Stimulated activated CD4-positive, alpha-beta T cell treated with anti-CD3 and anti-CD28 coated beads, TNF-alpha, amount 100 ng/mL, for 4 hours (primary cell): ENCODE measurements around the gene COMTD1.

ENCODE experiments used
- DNase-seq, 3 experiments: peaks; one replicate each; pipeline ENCODE4 v3.0.0-alpha.2; 2020; ENCODE audit warnings: low read depth in 3 of 3

Gene COMTD1

DNA sequence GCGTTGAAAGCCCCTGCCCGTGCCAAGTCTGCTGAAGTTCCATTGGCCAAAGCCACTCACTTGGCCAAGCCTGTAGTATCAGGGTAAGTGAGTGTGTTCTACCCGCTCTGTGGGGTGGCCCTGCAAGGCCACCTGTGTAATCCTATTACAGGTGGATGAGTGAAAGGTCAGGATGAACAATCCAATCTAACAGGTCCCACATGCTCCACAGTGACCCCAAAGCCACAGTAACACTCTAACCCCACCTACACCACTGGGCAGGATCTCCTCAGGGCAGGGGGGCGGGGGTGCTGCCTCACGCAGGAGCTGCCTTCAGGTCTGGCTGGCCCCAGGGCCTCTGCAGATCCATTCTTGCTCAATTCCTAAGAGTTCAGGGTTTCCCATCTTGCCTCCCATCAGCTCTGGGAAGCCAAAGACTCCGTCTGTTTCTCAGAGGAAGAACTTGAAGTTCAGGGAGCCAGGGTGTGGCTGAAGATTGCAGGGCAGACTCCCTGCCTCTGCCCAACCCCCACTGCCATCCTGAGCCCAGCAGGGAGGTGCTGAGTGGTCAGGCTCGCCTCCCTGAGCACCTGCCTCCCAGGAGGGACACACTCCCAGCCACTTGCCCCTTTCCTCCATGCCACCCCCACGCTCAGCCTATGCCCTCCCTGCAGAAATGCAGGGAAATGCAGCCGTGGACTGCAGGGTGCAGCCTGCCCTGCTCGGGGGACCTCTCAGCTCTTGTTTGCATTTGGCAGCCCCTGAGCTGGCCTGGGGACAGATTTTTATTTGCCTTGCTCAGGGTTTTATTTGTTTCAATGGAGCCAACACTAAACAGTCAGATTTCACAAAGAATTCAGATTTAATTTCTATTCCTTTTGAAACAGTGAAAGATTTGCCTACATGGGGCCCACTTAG, 9.8 kb upstream of the COMTD1 start:
- no peak for DNase-seq

DNA sequence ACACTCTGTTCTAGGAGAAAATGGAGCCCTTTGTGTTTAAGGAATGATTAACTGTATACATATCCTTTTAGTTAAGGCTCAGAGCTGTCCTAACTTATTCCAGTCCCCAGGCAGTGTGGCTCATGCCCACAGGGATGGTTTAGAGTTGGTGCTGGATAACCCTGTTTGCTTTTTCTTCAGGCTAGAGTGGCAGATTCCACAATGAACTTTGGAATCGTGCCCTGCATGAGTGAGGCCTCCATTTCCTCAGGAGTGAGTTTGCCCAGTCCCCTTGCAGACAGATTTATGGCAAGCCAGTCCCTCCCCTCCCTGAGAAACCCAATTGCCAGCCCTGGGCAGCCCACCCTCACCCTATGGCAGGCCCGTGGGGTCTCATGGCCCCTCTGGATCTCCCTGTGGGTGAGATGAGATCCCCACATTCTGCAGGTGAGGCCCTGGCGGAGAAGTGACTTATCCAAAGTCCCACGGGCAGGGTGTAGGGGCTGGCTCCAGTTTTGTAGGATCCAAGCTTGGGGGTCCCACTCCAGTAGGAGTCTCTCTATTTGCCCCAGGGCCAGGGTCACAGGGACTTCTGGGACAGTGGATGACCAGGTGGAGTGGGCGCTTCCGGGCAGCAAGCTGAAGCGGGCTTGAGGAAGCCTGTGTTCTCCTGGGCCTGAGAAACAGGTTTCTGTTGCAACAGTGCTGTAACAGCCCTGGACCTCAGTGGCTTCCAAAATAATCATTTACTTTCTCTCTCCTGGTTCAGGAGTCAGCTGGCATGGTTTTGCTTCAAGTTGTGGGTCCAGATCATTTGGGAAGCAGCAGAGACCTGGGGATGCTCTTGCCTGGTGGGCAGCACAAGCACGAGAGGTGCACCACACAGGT, 9.0 kb upstream of the COMTD1 start:
- DNase-seq, result no peak

DNA sequence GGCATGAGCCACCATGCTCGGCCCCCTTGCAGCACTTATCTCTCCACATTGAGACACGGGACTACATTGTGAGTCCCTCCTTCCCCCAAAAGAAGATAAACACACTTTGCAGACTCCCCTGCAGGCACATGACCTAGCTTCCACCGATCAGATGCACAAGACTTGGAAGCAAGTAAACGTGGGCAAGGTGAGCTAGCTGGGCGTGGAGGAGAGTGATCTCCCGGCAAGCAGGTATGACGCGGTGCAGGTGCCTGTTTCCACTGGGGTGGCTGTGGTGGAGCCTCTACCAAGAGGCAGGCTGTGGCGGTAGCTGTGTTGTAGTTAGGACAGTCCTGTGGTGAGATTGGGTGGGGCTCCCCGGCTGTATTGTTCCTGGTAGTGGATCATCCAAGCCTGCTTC, 7.7 kb upstream of the COMTD1 start:
- DNase-seq, result no peak

DNA sequence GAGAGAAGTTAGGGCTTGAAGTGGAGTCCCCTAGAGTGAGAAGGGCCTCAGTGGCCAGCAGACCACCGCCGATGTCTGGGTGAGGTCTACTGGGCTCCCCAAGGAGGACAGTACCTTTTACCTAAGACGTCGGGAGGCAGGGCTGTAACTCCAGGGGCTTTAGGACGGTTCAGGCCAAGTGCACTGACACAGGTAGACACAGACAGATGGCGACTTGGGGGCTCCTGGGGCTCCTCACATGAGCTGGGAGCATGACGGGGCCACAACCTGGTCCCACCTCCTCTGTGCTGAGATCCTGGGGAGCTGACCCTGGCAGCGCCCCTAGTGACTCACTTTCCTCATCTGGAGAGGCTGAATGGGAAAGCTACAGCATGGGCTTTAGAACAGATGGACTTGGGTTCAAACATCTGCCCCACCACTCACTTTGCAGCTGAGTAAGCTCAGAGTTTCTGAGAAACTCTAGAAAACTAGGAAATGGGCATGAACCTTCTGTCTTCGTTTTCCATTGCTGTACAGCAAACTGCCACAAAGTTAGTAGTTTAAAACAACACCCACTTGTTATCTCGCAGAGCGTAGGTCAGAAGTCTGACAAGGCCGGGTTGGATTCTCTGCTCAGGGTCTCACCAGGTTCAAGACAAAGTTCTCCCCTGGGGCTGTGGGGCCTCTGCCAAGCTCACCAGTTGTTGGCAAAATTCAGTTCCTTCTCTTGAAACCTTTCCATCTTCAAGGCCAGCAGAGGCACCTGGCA, 4.7 kb upstream of the COMTD1 start:
- no peak for DNase-seq

DNA sequence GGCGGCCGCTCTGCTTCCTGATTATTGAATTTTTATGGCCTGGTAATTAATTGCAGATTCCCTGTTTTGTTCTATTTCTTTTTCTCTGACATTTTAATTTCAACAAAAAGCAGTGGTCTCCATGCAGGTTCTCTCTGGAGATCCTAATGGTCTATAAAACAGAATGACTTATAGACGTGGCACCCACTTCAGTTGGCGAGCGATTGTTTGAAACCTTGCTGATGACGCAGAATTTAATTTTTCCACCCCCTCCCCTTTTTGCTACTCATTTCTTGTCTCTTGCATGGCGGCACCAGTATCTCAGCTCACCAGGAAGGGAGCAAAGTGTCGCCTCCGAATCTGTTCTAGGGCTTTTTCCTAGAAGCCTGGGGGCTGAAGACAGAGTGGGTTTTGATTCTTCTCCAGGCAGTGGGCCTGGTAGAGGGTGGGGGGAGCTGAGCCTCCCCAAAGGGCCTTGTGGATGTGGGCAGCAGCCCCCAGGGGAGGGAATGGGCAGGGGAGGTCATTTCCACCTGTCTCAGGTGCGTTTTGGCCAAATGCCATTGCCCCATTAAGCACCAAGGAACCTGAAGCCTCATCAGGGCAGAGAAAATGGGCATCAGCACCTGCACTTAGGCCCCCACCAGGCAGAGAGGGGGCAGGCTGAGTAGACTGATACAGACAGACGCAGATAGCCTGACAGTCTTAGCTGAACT, 3.5 kb upstream of the COMTD1 start:
- no peak for DNase-seq

DNA sequence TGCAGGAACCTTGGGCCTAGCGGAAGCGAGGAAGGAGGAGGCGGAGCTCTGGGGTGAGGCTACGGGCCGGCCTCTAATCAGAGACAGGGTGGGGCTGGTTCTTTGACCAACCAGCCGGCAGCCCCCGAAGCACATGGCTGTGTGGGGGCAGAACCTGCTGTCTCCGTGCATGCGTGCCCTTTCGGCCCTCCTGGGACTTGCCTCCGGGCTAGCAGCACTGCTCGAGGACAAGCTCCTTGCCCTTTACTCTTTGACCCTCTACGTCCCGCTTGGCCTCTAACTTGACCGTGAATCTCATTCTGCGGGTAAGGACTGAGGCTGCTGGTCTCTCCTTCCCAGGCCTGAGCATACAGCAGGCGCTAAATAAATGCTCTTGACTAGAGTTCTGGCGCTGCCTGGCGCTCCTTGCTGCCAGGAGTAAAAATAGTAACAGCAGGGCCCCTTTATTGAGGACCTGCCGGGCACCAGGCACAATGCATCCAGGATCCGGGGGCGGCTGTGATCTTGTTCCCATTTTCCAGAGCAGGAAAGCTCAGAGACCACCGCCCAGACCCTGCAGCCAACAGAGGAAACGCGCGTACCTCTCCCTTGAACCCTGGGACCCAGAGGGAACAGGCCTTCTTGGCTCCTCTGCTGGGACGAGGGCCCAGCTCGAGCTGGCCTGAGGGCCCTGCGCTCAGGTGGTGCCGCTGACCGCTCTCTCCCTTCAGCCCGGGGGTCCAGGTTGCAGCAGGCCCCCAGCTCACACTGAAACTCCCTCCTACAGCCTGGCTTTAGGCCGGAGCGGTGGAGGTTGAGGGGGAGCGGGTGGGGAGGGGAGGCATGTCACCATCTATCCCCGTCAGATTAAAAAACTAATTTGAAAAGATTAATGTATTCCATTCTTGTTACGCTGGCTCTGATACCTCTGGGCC, 2.7 kb upstream of the COMTD1 start:
- no peak for DNase-seq

DNA sequence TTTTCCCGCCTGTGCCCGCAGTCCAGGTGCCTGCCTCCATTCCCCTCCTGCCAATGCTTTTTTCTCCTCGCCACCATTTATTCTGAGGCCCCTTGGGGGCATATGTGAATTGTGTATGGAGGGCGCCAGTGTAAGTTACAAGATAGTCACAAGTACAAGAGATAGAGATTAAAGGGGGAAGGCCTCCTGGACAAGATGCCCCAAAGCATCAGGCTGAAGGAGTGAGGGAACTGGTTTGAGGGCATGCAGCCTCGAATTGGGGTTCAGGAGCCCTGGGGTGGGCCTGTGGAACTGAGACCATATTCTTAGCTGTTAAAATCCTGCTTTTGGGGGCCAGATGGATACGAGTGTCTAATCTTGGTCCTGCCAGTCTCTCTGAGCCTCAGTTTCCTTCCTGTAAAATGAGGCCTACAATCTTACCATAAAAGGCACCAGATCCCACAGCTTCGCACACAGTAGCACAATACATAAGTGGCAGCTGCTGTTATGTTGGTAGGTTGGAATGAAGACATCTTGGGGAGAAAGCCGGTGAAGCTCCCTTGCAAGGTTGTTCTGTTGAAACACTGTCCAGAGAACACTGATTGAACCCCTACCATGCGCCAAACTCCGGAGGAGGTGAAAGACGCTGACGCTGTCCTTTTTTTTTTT, 545 bp upstream of the COMTD1 start:
- no peak for DNase-seq

DNA sequence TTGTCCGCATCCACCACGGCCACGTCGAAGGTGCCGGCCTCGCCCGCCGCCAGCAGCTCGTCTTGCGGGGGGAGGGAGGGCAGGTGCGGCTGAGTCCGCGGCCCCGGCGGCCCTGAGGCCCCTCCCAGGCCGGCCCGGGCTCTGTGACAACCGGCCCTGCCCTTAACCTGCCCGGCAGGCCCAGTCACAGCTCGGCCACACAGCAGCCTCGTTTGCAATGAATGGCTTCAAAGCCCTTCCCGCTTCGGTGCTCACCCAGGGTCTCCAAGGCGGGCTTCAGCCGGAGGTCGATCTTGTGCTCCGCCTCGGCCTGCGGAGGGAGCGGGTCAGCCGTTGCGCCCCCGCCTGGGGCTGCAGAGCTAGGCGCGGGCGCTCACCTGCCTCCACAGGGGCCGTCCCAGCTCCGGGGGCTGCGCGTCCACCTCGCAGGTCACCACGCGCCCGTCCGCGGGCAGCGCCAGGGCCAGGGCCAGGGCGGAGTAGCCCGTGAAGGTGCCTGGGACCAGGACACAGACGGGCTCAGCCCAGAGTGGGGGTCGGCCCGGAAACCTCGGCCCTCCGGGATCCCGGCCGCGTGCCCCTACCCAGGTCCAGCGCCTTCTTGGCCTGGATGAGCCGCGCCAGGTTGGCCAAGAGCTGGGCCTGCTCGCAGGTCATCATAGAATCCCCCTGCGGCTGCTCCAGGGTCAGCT, 928 bp downstream of the COMTD1 start:
- DNase-seq, result peak in 2 of 3 experiments; percentile 18 to 23

DNA sequence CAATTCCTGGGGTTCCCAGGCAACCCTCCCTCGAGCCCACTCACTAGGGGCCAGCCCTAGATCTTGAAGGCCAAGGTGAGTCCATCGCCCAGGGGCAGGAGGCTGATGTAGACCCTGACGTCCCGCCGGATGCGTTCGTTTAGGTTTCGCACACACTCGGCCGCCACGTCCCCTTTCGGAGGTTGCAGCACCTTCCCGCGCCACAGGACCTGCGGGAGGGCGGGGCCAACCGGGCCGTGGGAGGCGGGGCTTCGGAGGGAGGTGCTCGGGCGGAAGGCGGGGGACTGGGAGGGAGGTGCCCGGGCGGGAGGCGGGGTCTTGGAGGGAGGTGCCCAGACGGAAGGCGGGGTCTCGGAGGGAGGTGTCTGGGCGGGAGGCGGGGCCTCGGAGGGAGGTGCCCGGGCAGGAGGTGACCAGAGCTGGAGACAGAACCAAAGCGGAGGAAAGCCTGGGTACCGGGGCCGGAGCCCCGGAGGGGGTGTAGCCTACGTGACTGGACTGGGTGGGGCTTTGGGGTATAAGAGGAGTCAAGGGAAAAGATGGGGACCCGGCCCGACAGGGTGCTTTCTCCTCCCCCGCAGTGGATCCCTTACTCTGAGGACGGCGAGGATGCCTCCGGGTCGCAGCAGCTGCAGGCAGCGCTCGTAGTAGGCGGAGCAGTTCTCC, 1.6 kb downstream of the COMTD1 start:
- peak; percentile 96 to 98 (median 97) for DNase-seq

DNA sequence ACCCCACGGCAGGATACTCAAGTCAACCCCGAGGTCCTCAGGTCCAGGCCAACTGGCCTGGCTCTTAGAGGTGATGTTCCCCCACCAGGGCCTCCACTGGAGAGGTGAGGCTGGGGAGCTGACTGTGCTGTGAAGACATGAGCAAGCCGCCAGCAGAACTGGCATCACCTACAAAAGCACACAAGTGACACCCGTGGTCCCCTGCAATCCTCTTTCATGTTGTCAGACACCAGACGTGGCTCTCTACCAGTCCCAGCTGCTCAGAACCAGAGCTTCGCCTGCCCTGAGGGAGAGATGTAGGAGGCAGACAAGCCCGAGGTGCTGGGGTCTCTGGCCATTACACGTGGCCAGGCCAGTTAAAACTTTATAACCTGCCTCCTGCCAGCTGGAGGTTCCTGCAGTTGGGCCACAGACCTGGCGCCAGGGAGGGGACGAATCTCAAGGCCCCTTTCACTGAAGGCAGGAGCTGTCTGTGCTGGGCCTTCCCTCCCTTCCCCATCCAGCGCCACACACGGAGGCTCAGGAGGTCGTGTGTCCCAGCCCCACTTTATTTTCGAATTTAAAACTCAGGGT, 2.2 kb downstream of the COMTD1 start:
- DNase-seq, result no peak

DNA sequence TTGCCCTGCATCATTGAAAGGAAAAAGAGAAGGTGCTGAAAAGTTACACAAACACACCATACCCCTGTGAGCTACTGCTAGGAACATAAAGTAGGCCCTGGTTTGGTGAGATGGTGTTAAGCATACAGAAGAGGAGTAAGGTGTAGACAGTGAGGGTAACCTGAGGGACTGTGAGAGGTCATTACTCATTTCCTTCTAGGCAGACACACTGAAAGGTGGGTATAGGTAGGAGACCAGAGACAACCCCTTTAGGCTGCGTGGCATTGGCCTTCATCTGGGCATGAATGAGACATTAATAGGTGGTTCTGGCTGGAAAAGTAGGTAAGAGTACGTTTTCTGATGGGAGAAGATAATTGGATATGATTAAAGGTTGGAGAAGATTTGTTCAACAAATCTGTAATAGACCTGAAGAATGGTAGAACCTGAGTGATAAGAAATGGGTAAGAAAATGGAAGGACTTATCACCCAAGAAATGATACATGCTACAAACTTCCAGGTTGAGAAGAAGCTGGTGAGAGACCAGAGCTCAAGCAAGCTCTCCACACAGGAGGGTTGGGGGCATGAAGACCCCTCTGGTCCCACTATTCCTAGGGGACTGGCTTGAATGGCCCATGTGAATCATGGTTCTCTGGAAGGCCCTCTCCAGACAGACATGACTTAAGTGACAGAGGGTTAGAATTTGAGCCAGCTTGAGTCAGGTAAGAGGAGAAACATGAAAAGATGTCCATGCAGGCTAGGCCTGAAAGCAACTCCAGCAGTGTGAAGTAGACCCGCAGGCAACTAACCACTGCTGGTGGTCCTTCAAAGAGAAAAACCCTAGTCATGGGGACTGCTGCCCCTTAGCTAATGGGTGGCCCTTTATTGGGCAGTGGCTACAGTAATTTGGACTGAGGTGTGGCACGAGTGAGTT, 3.8 kb downstream of the COMTD1 start:
- no peak for DNase-seq

DNA sequence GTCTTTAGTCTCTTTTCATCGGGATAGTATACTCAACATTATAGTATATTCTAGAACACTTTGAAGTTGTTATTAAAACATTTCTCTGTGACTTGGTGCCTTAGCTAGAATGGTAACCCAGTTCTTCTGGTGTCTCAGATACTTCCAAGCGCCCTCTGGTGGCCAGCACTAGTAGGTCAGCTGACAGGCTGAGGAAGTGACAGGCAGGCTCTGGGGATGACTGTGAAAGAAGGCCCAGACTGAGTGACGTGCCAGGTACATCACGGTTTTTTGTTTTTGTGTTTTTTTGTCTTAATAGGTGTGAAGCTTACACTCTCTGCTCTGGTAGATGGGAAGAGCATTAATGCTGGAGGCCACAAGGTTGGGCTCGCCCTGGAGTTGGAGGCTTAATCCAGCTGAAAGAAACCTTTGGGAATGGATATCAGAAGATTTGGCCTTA, 5.1 kb downstream of the COMTD1 start:
- DNase-seq, result peak; percentile 81 to 89 (median 87)

DNA sequence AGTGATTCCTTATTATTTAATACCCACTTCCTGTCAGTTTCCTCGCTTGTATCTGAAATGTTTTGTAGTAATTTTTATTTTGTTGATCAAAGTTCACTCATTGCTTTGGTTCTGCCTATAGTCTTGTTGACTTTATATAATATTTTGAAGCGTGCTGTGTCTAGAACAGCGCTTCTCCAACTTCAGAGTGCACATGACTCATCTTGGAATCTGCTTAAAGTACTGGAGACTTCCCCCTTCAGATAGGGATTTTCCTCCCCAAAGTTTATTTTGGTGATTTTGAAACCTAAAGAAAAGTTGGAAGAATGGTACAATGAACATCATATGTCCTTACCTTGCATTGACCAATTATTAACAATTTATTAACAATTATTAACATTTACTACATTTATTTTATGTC, 5.8 kb downstream of the COMTD1 start:
- DNase-seq, result no peak

DNA sequence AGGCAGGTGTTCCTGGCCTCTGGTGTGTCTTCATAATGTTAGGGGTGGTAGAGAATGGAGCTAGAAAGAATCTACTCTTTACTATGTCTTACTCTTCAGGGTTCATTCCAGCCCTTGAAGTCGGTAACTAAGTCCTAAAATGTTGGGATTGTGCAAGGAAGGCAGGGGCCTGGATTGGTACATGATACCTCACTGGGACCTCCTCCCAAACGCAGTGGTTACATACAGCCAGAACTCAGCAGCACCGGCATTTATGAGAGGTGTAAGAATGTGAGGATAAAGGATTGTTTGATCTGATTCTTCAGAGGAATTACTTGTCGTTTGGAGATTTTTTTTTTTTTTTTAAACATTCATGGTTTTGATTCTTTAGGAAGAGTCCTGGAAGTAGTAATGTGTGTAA, 6.9 kb downstream of the COMTD1 start:
- DNase-seq, result no peak

DNA sequence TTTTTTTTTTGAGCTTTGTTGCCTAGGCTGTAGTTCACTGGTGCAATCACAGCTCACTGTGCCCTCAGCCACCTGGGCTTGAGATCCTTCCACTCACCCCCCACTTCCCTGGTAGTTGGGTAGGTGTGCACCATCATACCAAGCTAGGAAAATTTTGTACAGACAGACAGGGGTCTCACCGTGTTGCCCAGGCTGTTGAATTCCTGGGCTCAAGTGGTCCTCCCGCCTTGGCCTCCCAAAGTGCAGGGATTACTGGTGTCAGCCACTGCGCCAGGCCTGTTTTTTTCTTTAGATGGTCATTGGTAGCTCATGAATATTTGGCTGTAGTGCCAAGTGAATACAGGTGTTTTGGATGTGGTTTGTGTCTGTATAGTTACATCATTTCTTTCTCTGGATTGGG, 7.5 kb downstream of the COMTD1 start:
- DNase-seq, result no peak

DNA sequence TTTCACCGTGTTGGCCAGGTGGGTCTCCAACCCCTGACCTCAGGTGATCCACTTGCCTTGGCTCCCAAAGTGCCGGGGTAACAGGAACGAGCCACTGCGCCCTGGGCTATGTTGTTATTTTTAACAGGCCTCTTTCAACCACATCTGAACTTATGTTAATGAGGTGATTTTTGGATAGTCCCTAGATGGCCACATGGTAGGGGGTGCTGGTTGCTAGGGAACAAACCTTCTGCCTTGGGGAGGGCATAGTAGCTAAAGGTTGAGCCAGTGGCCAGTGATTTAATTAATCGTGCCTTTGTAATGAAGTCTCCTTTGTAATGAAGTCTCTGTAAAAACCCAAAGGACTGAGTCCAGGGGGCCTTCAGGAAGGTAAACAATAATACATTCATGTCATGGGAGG, 9.1 kb downstream of the COMTD1 start:
- no peak for DNase-seq

DNA sequence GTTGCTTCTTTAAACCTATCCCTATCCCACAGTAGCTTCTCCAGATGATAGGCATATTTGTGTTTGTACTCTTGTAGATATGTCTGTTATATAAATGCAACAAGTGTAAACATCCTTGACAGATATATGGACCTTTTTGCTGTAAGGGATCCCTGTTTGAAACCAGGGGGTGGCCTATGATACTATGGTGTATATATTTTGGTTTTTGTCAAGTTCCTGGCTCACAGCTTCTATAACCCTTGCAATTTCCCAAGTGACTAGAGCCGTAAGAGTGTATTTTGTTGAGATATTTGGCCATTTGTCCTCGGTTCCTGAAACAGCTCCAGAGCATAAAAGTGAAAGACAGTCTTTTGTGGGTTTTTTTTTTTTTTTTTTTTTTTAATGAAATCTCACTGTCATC, 9.7 kb downstream of the COMTD1 start:
- DNase-seq, result no peak
